ENCODE results near the gene CLK1. TPM values are rescaled to one million over a fixed set of nuclear protein-coding genes. Genes with fewer than 3 reads are reported as not detected.
A peak's percentile ranks its signal among the peaks of the same experiment; 100 is the strongest.

The CLK1 gene
- total and polyA plus RNA-seq, 2 of the 8 experiments (the other 6 are each of a cell fraction or from before 2014, with no cell fraction given): 22.3 to 35.2 TPM

DNA sequence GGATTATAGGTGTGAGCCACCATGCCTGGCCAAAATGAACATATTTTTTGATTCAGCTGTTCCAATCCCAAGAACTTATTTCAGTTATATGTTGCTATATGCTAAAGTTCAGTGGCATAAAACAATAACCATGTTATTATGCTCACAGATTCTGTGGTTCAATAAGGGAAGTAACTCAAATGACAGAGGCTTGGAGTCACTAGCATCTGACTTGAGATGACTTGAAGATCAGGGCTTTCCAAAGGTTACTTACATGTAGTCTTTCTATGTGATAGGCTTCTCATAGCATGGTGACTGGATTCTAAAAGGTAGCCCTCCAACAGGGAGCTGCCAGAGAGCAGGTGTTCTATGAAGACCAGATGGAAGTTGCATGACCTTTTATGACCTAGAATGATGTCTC, 17.2 kb downstream of the CLK1 start:
- H3K27me3 ChIP-seq (replicated peaks in 1 of 4; ENCODE audit: control insufficient read depth in 3 of 4, extremely low read depth in 1 of 4, insufficient read depth in 3 of 4, low read length in 3 of 4): no peaks in the 10 kb centered on the region
- no peak overlapping the region for H3K4me3 ChIP-seq (ENCODE audit: extremely low read depth in 1 of 4, insufficient read depth in 2 of 4, low read depth in 3 of 4, low read length in 4 of 4)
- no peak overlapping the region for H3K4ac ChIP-seq (replicated peaks; ENCODE audit: insufficient read length, low read depth, low read length)
- no peak overlapping the region for H2BK120ac ChIP-seq (replicated peaks; ENCODE audit: low read depth, low read length)
- no peaks in the 10 kb centered on the region for H3K79me2 ChIP-seq (ENCODE audit: control insufficient read depth in 1 of 2, insufficient read depth in 2 of 2, low read length in 2 of 2)
- no peak overlapping the region for H3K23ac ChIP-seq (ENCODE audit: insufficient read length)
- peaks cover 0 to 14% (median 2%) of the 10 kb centered on the region in 4 experiments; a peak in 5 of 8 replicates for H3K36me3 ChIP-seq (ENCODE audit: control insufficient read depth in 2 of 4, insufficient read depth in 4 of 4, low read length in 3 of 4)
- H3K18ac ChIP-seq (ENCODE audit: extremely low read depth, low read length): no peak overlapping the region
- no peak overlapping the region for H4K5ac ChIP-seq (ENCODE audit: insufficient read length, low read depth, low read length)
- no peak overlapping the region for H2BK15ac ChIP-seq (ENCODE audit: low read length)
- FAIRE-seq (no peak), DNase-seq (ENCODE audit: low read depth in 1 of 2, low spot score in 2 of 2) (peak in 1 of 2 experiments; percentile 20)
- H3K14ac ChIP-seq (ENCODE audit: insufficient read length): no peak overlapping the region
- H3K9ac ChIP-seq (replicated peaks in 1 of 4; ENCODE audit: extremely low read depth in 1 of 4, low read depth in 3 of 4, low read length in 3 of 4): no peak overlapping the region
- POLR2A ChIA-PET (ENCODE audit: partially characterized antibody): interaction anchor here (1.1 to 1.4 kb wide), 2 partner anchors 11 to 17 kb away, joined by 3 to 4 read pairs; partner anchors contain the start of gene CLK1
- no peak overlapping the region for H4K91ac ChIP-seq (replicated peaks; ENCODE audit: insufficient read length, low read length)
- H3K4me2 ChIP-seq (ENCODE audit: insufficient read depth in 1 of 2, low read depth in 2 of 2, low read length in 2 of 2): no peak overlapping the region
- no peak overlapping the region for H2BK12ac ChIP-seq (ENCODE audit: low read depth, low read length)
- no peaks in the 10 kb centered on the region for H3K4me1 ChIP-seq (replicated peaks in 1 of 4; ENCODE audit: control insufficient read depth in 3 of 4, insufficient read depth in 4 of 4, low read length in 3 of 4)
- no peak overlapping the region for H2BK20ac ChIP-seq (ENCODE audit: low read length)
- no peak overlapping the region for H4K8ac ChIP-seq (ENCODE audit: extremely low read depth, insufficient read depth, low read length)
- no peaks in the 10 kb centered on the region for H4K20me1 ChIP-seq (replicated peaks in 1 of 2; ENCODE audit: control insufficient read depth in 1 of 2, insufficient read depth in 2 of 2, low read length in 2 of 2)
- no peaks in the 10 kb centered on the region for H3K9me3 ChIP-seq (ENCODE audit: insufficient read depth in 2 of 2, low read depth in 1 of 2, low read length in 1 of 2)
- no peak overlapping the region for H3K56ac ChIP-seq (replicated peaks; ENCODE audit: insufficient read length, low read depth, low read length)
- TF ChIP-seq SRF (IDR thresholded peaks at IDR 0.05; ENCODE audit: low read depth, low read length) (no peak), SUZ12 (IDR thresholded peaks at IDR 0.05; ENCODE audit: low read length) (no peak), BACH1 (IDR thresholded peaks at IDR 0.05; ENCODE audit: low read length) (no peak), SAP30 (IDR thresholded peaks at IDR 0.05; ENCODE audit: insufficient read depth, insufficient replicate concordance, low read length) (no peak), TAF1 (IDR thresholded peaks at IDR 0.05; ENCODE audit: low read depth, low read length) (no peak), YY1 (IDR thresholded peaks at IDR 0.05; ENCODE audit: low read depth, low read length) (no peak), JUN (IDR thresholded peaks at IDR 0.05; ENCODE audit: low read depth, low read length) (no peak)
- no peaks in the 10 kb centered on the region for H3K79me1 ChIP-seq (ENCODE audit: low read depth, low read length)
- CTCF ChIA-PET (ENCODE audit: partially characterized antibody): interaction anchor here (1.2 kb wide), 1 partner anchor 9 kb away, joined by 3 read pairs; no protein-coding TSS in a partner anchor
- H3K27ac ChIP-seq (ENCODE audit: low read depth, low read length): no peak overlapping the region
- no peak overlapping the region for H2BK5ac ChIP-seq (ENCODE audit: low read depth, low read length)
- H2AFZ ChIP-seq (ENCODE audit: low read length): no peak overlapping the region
- no peaks in the 10 kb centered on the region for H3K23me2 ChIP-seq (ENCODE audit: low read depth, low read length)
- H2AK5ac ChIP-seq (ENCODE audit: low read depth, low read length): no peak overlapping the region

Measured in H1 (cell line).